ENCODE data around the gene TMEM169.
A peak's percentile ranks its signal among the peaks of the same experiment; 100 is the strongest.

TMEM169 gene

DNA sequence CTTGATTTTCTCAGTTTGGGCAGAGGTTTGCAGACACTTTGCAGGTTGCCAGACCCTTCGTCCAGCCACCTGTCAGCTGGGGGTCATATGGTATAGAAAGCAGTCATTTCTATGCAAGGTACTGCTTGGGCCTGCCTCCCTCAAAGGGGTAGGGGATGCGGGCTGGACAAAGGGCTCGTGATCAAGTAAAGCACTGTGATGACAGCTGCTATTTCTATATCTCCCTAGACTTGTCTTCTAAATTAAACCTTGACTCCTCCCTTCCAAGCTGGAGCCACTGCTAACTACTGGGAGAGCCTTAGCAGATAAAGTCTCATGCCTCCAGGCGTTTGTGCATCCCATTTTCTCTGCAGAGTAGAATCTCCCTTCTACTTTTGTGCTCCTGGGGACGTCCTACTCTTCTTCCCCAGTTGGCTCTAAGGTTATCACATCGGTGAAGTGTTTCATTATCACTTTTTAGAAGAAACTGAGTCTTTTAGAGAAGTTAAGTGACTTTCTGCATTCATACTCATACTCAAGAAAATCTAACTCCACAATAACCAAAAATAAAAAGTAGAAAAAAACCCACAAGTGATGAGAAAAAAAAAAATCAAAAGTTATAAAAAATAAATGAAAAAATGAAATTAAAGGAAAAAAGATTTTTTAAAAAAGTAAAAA lies 26.7 kb downstream of the TMEM169 start:
- peak; percentile 12 for DNase-seq

DNA sequence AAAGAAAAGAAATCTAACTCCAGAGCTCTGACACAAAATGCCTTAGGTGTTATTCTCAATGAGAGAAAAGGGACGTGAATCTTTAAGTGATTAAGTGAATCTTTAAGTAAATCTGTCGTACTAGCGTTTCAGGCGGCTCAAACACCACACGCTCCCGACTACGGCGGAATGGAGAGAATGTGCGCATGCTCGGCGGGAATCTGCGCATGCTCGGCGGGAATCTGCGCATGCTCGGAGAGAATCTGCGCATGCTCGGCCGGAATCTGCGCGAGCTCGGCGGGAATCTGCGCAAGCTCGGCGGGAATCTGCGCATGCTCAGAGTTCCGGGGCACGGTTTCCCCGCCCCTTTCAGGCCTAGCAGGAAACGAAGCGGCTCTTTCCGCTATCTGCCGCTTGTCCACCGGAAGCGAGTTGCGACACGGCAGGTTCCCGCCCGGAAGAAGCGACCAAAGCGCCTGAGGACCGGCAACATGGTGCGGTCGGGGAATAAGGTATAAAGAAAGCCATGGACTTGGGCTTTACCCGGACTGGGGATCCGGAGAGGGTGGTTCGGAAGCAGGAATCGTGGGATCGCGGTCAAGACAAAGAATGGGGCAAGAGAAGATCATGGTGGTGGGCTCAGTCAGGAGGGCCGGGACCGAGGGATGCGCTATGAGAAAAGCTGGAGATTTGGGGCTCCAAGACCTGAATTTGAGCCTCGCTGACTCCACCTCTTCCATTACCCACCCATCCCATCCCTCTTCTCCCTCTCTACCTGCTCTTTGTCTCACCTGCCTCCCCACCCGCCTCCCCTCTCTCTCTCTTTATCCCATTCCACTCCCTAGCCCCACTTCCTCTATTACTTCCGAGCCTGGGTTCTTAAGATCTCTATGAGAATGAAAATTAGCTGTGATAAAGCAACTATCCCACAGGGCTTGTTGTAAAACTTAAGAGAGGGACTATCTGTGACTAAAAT lies 27.5 kb downstream of the TMEM169 start, which contains the start of gene XRCC5:
Gene XRCC5 (plus strand): TSS at position 382 of the 955 bp plus-strand sequence. CDS start 89 bp downstream, at position 471.
- DNase-seq: peak; percentile 97

- DNase-seq: peak; percentile 34
These were observed 28.4 kb downstream of the TMEM169 start for GRCh38 chr2:216109962-216110614.

DNA sequence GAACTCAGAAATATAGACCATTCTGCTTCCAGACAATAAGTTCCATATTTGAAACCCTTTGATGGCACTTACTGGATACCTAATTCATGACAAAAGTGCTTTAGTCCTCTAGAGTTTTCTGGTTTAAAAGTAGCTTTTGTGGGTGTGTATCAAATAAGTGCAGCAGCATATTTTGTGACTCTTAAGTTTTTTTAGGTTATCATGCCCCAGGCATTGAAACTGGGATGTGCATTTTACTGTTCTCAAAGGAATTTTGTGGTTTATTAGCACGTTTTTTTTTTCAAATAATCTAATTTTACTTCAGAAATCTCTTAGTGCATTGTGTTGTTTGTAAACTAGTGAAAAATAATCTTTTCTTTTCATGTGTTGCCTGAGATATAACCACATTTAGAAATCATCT lies 28.9 kb downstream of the TMEM169 start:
- DNase-seq: no peak

DNA sequence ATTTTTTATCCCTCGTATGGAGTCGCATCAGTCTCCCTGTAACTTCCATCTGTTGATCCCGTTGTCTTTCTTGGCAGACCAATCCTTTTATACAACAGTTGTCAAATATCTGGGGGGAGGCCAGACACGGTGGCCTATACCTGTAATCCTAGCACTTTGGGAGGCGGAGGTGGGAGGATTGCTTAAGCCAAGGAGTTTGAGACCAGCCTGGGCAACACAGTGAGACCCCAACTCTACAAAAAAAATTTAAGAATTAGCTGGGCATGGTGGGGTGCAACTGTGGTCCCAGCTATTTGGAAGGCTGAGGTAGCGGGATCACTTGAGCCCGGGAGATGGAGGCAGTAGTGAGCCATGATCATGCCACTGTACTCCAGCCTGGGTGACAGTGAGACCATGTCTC lies 29.4 kb downstream of the TMEM169 start:
- DNase-seq: no peak

- no peak for DNase-seq
These were observed 31.2 kb downstream of the TMEM169 start for GRCh38 chr2:216112926-216113325.

DNA sequence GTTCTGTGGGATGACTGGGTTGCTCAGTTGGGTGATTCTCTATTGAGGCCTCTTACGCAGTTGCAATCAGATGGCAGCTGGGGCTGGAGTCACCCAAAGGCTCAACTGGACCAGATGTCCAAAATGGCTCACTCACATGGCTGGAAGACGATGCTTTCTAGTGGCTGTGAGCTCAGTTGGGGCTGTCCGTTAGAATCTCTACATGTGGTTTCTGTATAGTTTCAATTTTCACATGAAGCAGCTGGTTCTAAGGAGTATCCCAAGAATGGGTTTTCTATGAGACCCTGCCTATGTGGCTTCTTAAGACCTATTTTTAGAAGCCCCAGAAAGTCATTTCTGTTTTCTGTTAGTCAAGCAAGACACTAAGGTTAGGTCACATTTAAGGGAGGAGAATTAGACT lies 31.9 kb downstream of the TMEM169 start:
- no peak for DNase-seq

DNA sequence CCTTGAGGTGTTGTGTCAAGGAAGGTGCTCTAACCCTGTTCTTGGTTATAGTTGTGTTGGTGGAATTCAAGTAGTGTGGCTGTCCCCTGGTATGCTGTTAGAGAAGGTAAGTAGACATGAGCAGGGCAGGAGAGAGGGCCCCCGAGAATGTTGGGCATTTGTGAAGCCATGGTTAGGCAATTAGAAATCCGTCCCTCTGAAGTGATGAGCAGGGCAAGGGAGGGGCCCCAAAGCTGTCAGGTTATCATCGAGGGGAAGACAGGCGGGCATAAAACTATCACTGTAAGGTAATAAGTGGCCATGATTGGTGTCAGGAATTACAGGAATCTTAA lies 32.6 kb downstream of the TMEM169 start:
- DNase-seq: no peak

- peak; percentile 98 for DNase-seq
These were observed 33.2 kb downstream of the TMEM169 start for GRCh38 chr2:216114714-216115531.

- no peak for DNase-seq
These were observed 34.7 kb downstream of the TMEM169 start for GRCh38 chr2:216116418-216116817.

- DNase-seq: no peak
These were observed 36.0 kb downstream of the TMEM169 start for GRCh38 chr2:216117561-216118340.

GRCh38 chr2:216118474-216118873 lies 36.8 kb downstream of the TMEM169 start:
- DNase-seq: no peak

GRCh38 chr2:216119146-216119545 lies 37.4 kb downstream of the TMEM169 start:
- DNase-seq: no peak

- DNase-seq: no peak
These were observed 38.3 kb downstream of the TMEM169 start for GRCh38 chr2:216119986-216120385.

DNA sequence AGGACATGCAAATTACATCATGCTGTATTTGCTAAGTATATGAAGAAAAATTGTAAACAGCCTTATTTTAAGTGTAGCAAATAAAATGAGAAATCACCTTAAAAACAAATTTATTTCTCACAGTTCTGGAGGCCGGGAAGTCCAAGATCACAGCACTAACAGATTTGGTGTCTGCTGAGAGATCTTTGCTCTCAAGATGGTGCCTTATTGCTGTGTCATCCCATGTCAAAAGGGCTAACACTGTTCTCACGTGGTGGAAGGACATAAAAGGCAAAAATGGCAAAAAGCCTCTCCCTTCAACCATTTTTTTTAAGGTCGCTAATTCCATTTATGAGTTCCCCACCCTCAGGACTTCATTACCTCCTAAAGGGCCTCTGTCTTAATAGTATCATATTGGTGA lies 39.5 kb downstream of the TMEM169 start:
- DNase-seq: no peak

DNA sequence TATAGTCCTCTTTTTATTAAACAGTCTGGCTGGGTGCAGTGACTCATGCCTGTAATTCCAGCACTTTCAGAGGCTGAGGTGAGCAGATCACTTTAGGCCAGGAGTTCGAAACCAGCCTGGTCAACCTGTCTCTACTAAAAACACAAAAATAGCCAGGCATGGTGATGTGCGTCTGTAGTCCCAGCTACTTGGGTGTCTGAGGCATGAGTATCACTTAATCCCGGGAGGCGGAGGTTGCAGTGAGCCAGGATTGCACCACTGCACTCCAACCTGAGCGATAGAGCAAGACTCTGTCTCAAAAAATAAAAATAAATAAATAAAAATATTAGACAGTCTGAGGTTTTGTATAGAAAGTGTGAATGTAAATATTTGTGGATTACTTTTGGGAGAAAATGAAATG lies 45.2 kb downstream of the TMEM169 start:
- no peak for DNase-seq

- no peak for DNase-seq
These were observed 48.7 kb downstream of the TMEM169 start for GRCh38 chr2:216130346-216130971.

- DNase-seq: no peak
These were observed 49.6 kb downstream of the TMEM169 start for GRCh38 chr2:216131175-216131926.

- no peak for DNase-seq
These were observed 50.9 kb downstream of the TMEM169 start for GRCh38 chr2:216132585-216132984.

- no peak for DNase-seq
These were observed 51.7 kb downstream of the TMEM169 start for GRCh38 chr2:216133397-216133796.
